HepG2 (cell line): ENCODE data around the gene UBQLN4. TPM values are rescaled to one million over a fixed set of nuclear protein-coding genes. Genes with fewer than 3 reads are reported as not detected.
A peak's percentile ranks its signal among the peaks of the same experiment; 100 is the strongest.

Experiments
- ATAC-seq: fragments of 200-7000 bp; cut with Tn5 transposase; 3 replicates; pipeline ENCODE4 v1.9.1; 2020; ENCODE audit warnings: mild to moderate bottlenecking, moderate library complexity
- BruUV-seq: library from RNA; stranded (reverse); fragments of 400-500 nt; replicated peaks from 2 replicates; lab custom pipeline; 2021; lab: Mats Ljungman, UMichigan
- CTCF ChIA-PET: fragments of 300-600 bp; formaldehyde crosslinking; extraction: SDS; loops from one replicate; lab custom pipeline; 2021; ENCODE audit warnings: low total read pairs, inconsistent platforms, low intra/inter-chr PET ratio; lab: Yijun Ruan, JAX
- POLR2A ChIA-PET: fragments of 350-600 bp; sonication (Branson Sonifier 250); formaldehyde crosslinking; loops from one replicate; lab custom pipeline; 2020; ENCODE audit warnings: antibody characterized with exemption, inconsistent platforms; lab: Yijun Ruan, JAX
- DNase-seq: peaks from one replicate; pipeline ENCODE4 v3.0.0-alpha.2; 2015; ENCODE audit warnings: low spot score
- FAIRE-seq: peaks from 3 replicates; lab custom pipeline; 2011; peaks lifted over from hg19 to GRCh38; lab: Jason Lieb, UNC
- H2AFZ ChIP-seq: one replicate; pipeline ENCODE4 v1.6.1; 2011; ENCODE audit warnings: low read length, inconsistent platforms
- H3K27ac ChIP-seq: fragments of 300-600 bp; 3 replicates; pipeline ENCODE4 v1.8.0; 2011; ENCODE audit warnings: mixed run types, mild to moderate bottlenecking, mixed read lengths, low read length, inconsistent platforms; ENCODE audit not compliant: insufficient read depth; ENCODE audit errors: extremely low read length
- H3K27me3 ChIP-seq, 2 experiments: fragments of 200-600 bp in 1 of 2; 2 replicates in 1 of 2; 3 replicates in 1 of 2; pipeline versions ENCODE4 v1.6.0 to v1.8.0; 2011; ENCODE audit warnings: low read length in 2 of 2, mild to moderate bottlenecking in 2 of 2, moderate library complexity in 2 of 2, inconsistent platforms in 1 of 2; ENCODE audit not compliant: insufficient read depth in 2 of 2, control insufficient read depth in 1 of 2
- H3K36me3 ChIP-seq, 2 experiments: fragments of 200-600 bp in 1 of 2; replicated peaks in 1 of 2; 2 replicates in 1 of 2; 3 replicates in 1 of 2; pipeline versions ENCODE4 v1.5.1 to v1.8.0; 2011; ENCODE audit warnings: low read length in 2 of 2, inconsistent platforms in 1 of 2; ENCODE audit not compliant: insufficient read depth in 2 of 2, control insufficient read depth in 1 of 2
- H3K4me1 ChIP-seq: 2 replicates; pipeline ENCODE4 v1.5.1; 2012; ENCODE audit warnings: low read length, inconsistent platforms; ENCODE audit not compliant: insufficient read depth
- H3K4me2 ChIP-seq: 2 replicates; pipeline ENCODE4 v1.6.0; 2011; ENCODE audit warnings: low read depth, low read length, inconsistent platforms
- H3K4me3 ChIP-seq, 3 experiments: fragments of 200-600 bp in 1 of 3; sonication (generic), shearing (Covaris generic) in 1 of 3; replicated peaks in 1 of 3; 2 replicates each; pipeline ENCODE4 v1.5.1; 2011 to 2016; ENCODE audit warnings: low read length in 3 of 3, inconsistent platforms in 2 of 3, low read depth in 2 of 3, mild to moderate bottlenecking in 2 of 3, control low read depth in 1 of 3, mixed read lengths in 1 of 3; ENCODE audit not compliant: insufficient read depth in 1 of 3
- H3K79me2 ChIP-seq: one replicate; pipeline ENCODE4 v1.6.1; 2011; ENCODE audit warnings: low read length, inconsistent platforms; ENCODE audit not compliant: insufficient read depth
- H3K9ac ChIP-seq: 2 replicates; pipeline ENCODE4 v1.6.0; 2011; ENCODE audit warnings: mild to moderate bottlenecking, low read depth, low read length, inconsistent platforms; ENCODE audit not compliant: insufficient read depth
- H3K9me3 ChIP-seq: 2 replicates; pipeline ENCODE4 v1.5.1; 2012; ENCODE audit warnings: mild to moderate bottlenecking, low read length
- H4K20me1 ChIP-seq: 2 replicates; pipeline ENCODE4 v1.6.0; 2011; ENCODE audit warnings: inconsistent platforms, mild to moderate bottlenecking, low read length, moderate library complexity; ENCODE audit not compliant: insufficient read depth
- LBX2 ChIP-seq: sonication (generic); formaldehyde crosslinking; IDR thresholded peaks from 2 replicates; pipeline ENCODE4 v1.5.0; 2020; ENCODE audit warnings: missing genetic modification reagents, mild to moderate bottlenecking, borderline replicate concordance
- MAZ ChIP-seq, 2 experiments: sonication (generic) in 1 of 2; formaldehyde crosslinking in 1 of 2; IDR thresholded peaks; 2 replicates each; pipeline versions ENCODE4 v1.5.0 to v1.6.1; 2012 to 2020; ENCODE audit warnings: low read depth in 2 of 2, mild to moderate bottlenecking in 2 of 2, borderline replicate concordance in 1 of 2, improper control_type of control experiment in 1 of 2, low read length in 1 of 2, missing genetic modification reagents in 1 of 2, moderate library complexity in 1 of 2
- MXI1 ChIP-seq: IDR thresholded peaks from 3 replicates; pipeline ENCODE4 v1.6.1; 2012; ENCODE audit warnings: low read depth, low read length, inconsistent platforms, borderline replicate concordance
- NCOA5 ChIP-seq: sonication (generic); formaldehyde crosslinking; IDR thresholded peaks from 2 replicates; pipeline ENCODE4 v1.4.0; 2020; ENCODE audit warnings: missing genetic modification reagents
- PHF8 ChIP-seq: sonication (generic); formaldehyde crosslinking; IDR thresholded peaks from 2 replicates; pipeline ENCODE4 v1.5.0; 2020; ENCODE audit warnings: missing genetic modification reagents
- PRMT3 ChIP-seq: sonication (generic); formaldehyde crosslinking; IDR thresholded peaks from 2 replicates; pipeline ENCODE4 v1.8.1; 2022; ENCODE audit warnings: low read depth, mild to moderate bottlenecking, moderate library complexity, missing genetic modification reagents, borderline replicate concordance
- SMC3 ChIP-seq: IDR thresholded peaks from 2 replicates; pipeline ENCODE4 v1.6.1; 2011; ENCODE audit warnings: low read length, improper control_type of control experiment
- ZNF350 ChIP-seq: sonication (generic); formaldehyde crosslinking; IDR thresholded peaks from 2 replicates; pipeline ENCODE4 v1.4.0; 2020; ENCODE audit warnings: mild to moderate bottlenecking, low read depth, missing genetic modification reagents, borderline replicate concordance
- ZNF570 ChIP-seq: sonication (generic); formaldehyde crosslinking; IDR thresholded peaks from 2 replicates; pipeline ENCODE4 v1.4.0; 2020; ENCODE audit warnings: mild to moderate bottlenecking, missing genetic modification reagents, borderline replicate concordance
- ZNF674 ChIP-seq: sonication (generic); formaldehyde crosslinking; IDR thresholded peaks from 2 replicates; pipeline ENCODE4 v1.5.0; 2020; ENCODE audit warnings: low read depth, mild to moderate bottlenecking, missing genetic modification reagents
- ZNF710 ChIP-seq: sonication (generic); formaldehyde crosslinking; IDR thresholded peaks from 2 replicates; pipeline ENCODE4 v1.5.0; 2020; ENCODE audit warnings: mild to moderate bottlenecking, missing genetic modification reagents, borderline replicate concordance
- WGBS: methylation state at CpG from one replicate; pipeline ENCODE4 v1.1.6; 2017; ENCODE audit warnings: low lambda C conversion rate; 5-methylcytosine and 5-hydroxymethylcytosine counted together
- in situ Hi-C: cut with HindIII; loops from 2 replicates; pipeline ENCODE4 v1.10.0; 2017; ENCODE audit warnings: low pct_unique_long_range_greater_than_20kb; ENCODE audit not compliant: extremely low pct_ligation_motif_present
- intact Hi-C: fragments of 100-400 bp; cut with micrococcal nuclease; formaldehyde crosslinking; loops from one replicate; pipeline ENCODE4 v1.10.0; 2022; ENCODE audit not compliant: unreplicated experiment
- polyA plus RNA-seq, 8 experiments: library from polyadenylated mRNA; depleted of rRNA in 3 of 8; stranded (reverse) in 7 of 8; unstranded in 1 of 8; fragments of >200 nt; fragmentation: Illumina TruSeq in 4 of 8; extraction: Trizol in 4 of 8; gene quantifications; 2 replicates each; pipeline versions ENCODE4 v1.2.1 to v1.2.3, GENCODE V29; 2011 to 2016; ENCODE audit warnings: low read depth in 4 of 8, missing spikeins in 1 of 8, mixed read lengths in 1 of 8; ENCODE audit not compliant: insufficient read depth in 1 of 8
- total RNA-seq, 5 experiments: library from RNA; depleted of rRNA; stranded (reverse); fragments of >200 nt; fragmentation: Illumina TruSeq; extraction: Trizol; gene quantifications; 2 replicates each; pipeline ENCODE4 v1.2.3, GENCODE V29; 2016; ENCODE audit warnings: low read depth in 1 of 5
- TF ChIP-seq, protein P1 (sequence below), 2 experiments: sonication (generic) in 1 of 2; formaldehyde crosslinking in 1 of 2; IDR thresholded peaks; 2 replicates each; pipeline versions ENCODE4 v1.4.0 to v1.6.1; 2016 to 2020; ENCODE audit warnings: borderline replicate concordance in 1 of 2, low read depth in 1 of 2, mild to moderate bottlenecking in 1 of 2, missing genetic modification reagents in 1 of 2

Gene UBQLN4
- total and polyA plus RNA-seq, 2 of the 13 experiments (the other 11 are each of a cell fraction or from before 2014, with no cell fraction given): 31.5 to 39.8 TPM

DNA sequence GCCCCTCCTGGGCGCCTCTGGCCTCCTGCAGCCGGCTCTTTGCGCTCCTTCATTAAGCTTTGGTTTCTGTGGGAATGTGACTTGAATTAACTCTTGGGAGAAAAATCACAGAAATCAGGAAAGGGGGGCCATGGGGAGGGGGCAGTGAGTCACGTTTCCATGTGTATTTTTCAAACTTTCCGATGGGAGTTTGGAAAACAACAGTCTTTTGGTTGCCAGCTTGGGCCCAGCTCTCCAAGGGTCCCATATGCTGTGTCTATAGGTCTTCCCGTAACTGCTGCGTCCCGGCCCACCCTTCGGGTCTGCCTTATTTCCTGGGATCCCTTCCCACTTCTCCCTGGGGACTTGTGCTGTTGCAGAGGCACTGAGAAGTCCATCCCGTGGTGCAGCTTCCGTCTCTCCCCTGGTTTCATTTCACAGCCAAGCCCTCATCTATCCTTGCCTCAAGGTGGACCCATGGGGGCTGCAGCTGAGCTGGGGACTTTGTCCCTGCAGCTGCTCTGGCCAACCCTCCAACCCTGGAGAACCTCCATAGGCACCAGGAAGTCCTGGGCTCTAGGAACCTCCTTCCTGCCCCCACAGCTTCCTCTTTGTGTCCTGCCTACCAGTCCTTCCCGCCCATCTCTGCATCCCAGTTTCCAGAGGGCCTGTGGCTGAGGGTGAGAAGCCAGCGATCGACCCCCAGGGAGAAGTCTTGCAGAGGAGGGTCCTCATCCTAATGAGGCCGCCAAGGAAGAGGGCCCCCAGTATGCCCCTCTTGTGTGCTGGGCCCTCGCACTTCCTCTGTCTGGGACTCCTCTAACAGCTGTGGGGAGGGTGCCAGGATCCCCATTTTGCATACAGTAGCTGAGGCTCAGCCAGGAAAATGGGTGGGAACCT, 49.3 kb upstream of the UBQLN4 start:
- ChIA-PET POLR2A (interaction anchor here (5.3 to 6.9 kb wide), 4 partner anchors 12 to 25 kb away, joined by 44 to 84 read pairs (median 58); partner anchors contain the start of gene LMNA), CTCF (interaction anchor here (0.7 kb wide), 1 partner anchor 27 kb away, joined by 3 read pairs; no protein-coding TSS in a partner anchor)
- in situ Hi-C loops: no loop called here
- Histone ChIP-seq H4K20me1 (no peaks in the 10 kb centered on the region), H2AFZ (no peak overlapping the region), H3K9me3 (no peaks in the 10 kb centered on the region), H3K4me2 (peak overlapping the region; percentile 93), H3K27me3 (0 out of 5 replicates have a peak, but pooled peaks cover 0 to 8% of the 10 kb centered on the region in 2 experiments), H3K79me2 (no peaks in the 10 kb centered on the region), H3K4me1 (peaks cover 95% of the 10 kb centered on the region), H3K4me3 (no peak overlapping the region; a peak in 1 of 6 replicates), H3K27ac (peak overlapping the region; percentile 69), H3K9ac (peak overlapping the region; percentile 79), H3K36me3 (no peaks in the 10 kb centered on the region)
- intact Hi-C loops: no loop called here
- FAIRE-seq: no peak
- peak; percentile 11 for ATAC-seq
- no TSS peak for BruUV-seq
- 69% methylated on average over 14 of the region's 16 CpGs for WGBS
- peak; percentile 45 for DNase-seq
- TF ChIP-seq LBX2 (CRISPR knock-in tag) (no peak), PRMT3 (no peak), PHF8 (CRISPR knock-in tag) (no peak), ZNF674 (CRISPR knock-in tag) (no peak), ZNF350 (no peak), NCOA5 (no peak), ZNF710 (CRISPR knock-in tag) (no peak), ZNF570 (CRISPR knock-in tag) (no peak), MAZ (IDR thresholded peaks at IDR 0.05; ENCODE audit: borderline replicate concordance, low read depth, low read length) (no peak), MAZ (CRISPR knock-in tag; IDR thresholded peaks at IDR 0.05; ENCODE audit: low read depth) (no peak), MXI1 (no peak), SMC3 (no peak)
- TF ChIP-seq, protein P1, sequence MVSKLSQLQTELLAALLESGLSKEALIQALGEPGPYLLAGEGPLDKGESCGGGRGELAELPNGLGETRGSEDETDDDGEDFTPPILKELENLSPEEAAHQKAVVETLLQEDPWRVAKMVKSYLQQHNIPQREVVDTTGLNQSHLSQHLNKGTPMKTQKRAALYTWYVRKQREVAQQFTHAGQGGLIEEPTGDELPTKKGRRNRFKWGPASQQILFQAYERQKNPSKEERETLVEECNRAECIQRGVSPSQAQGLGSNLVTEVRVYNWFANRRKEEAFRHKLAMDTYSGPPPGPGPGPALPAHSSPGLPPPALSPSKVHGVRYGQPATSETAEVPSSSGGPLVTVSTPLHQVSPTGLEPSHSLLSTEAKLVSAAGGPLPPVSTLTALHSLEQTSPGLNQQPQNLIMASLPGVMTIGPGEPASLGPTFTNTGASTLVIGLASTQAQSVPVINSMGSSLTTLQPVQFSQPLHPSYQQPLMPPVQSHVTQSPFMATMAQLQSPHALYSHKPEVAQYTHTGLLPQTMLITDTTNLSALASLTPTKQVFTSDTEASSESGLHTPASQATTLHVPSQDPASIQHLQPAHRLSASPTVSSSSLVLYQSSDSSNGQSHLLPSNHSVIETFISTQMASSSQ (IDR thresholded peaks at IDR 0.05; ENCODE audit: low read depth): no peak
- TF ChIP-seq, protein P1 (CRISPR knock-in tag; IDR thresholded peaks at IDR 0.05; ENCODE audit: borderline replicate concordance): no peak
